NK-92 treated with Interleukin-12 subunit alpha and Interleukin-12 subunit beta, amount 100 ng/mL, for 24 hours (cell line): ENCODE data around the gene SPATA3.
"Not testable (repeated sequence)": the region's sequence is repeated elsewhere in the genome, so short reads cannot be mapped to it uniquely, and the experiment has no call there.

ENCODE experiments used
- DNase-seq: peaks from one replicate; lab custom pipeline; 2025; lab: John Stamatoyannopoulos, UW

Gene SPATA3

DNA sequence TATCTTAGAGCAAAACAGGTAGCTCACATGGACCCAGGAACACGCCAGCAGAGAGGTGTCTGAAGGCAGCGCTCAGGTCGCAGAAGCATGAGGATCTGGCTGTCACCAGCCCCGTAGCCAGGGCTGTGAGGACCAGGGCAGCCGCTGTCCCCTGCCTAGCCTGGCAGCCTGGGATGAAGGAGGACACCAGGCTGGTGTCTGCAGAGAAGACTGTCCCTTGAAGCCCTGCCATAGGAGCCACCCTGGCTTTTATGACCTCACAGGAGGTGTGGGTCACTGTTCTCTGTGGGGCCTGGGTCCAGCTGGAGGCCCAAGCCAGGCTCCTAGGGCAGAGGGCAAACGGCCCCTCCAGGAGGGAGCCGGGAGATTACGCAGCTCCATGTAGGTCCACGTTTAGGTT lies at the start of gene SPATA3:
SPATA3 (plus strand) TSS at position 301 of the 400 bp plus-strand sequence. CDS start 113 bp downstream, outside the sequence.
- DNase-seq: no peak

DNA sequence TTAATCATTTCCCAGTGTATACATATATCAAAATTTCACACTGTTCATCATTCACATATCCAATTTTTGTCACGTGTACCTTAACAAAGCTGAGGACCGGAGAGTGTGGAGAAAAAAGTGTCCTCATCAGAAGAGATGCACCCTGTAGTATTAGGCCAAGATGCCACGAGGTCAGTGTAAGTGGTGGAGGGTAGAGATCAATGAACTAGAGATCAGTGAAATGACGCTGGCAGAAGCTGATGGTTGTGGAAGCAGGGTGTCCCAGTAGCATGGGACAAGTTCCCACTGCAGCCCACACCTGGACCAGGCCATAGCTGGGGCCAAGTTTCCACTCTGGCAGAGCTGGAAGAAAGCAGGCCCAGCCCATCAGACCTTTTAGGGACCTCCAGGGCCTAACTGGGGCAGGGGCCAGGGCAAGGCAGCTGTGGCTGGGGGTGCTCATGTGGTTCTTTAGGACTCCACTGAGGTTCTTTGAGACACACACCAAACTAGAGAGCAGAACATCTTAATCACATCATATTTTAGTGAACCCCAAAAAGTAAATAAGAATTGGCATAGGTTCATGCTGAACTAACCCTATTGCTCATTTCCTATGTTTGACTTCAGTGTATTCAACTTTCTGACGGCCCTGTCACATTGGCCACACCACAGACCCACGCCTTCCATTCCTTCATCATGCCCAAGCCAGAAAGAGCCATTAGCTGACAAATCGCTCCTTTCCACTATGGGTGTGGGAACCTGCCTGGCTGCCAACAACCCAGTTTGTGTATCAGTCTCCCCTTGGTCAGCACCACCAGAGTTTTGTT lies 49.3 kb upstream of the SPATA3 start:
- no peak for DNase-seq

DNA sequence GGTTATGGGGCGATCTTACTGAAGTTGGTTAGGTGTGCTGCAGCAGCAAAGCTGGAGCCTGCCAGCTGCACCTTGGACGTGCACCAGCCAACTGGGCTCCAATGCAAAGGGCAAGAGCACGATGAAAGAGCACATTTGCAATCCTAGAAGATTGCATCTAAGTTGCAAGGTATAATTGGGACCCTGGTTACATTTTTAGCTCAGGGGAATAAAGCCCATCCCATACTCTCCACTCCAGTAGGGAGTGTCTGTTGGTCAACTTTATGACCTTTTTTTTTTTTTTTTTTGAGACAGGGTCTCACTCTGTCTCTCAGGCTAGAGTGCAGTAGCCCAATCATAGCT lies 48.7 kb upstream of the SPATA3 start:
- DNase-seq: no peak

DNA sequence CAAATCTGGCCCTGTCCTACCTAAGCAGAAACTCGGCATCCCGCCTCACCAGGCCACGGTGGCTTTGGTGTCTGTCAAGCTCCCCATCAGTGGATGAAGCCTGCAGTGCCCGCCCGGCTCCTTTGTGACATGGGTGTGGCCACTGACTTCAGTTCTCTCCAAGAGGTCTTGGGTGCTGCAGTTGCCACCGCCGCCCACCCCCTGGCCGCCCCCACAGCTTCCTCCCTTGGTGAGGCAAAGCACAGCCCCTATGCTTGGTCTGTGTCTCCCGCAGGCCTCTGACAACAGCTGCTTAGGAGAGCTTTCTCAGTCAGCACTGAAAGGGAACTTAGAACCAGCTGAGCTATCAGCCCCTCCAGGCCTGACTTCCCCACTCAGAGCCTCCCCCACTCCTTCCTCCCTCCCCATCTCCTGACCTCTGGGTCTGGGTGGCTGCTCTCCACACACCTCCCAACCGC lies 48.0 kb upstream of the SPATA3 start:
- DNase-seq: no peak

DNA sequence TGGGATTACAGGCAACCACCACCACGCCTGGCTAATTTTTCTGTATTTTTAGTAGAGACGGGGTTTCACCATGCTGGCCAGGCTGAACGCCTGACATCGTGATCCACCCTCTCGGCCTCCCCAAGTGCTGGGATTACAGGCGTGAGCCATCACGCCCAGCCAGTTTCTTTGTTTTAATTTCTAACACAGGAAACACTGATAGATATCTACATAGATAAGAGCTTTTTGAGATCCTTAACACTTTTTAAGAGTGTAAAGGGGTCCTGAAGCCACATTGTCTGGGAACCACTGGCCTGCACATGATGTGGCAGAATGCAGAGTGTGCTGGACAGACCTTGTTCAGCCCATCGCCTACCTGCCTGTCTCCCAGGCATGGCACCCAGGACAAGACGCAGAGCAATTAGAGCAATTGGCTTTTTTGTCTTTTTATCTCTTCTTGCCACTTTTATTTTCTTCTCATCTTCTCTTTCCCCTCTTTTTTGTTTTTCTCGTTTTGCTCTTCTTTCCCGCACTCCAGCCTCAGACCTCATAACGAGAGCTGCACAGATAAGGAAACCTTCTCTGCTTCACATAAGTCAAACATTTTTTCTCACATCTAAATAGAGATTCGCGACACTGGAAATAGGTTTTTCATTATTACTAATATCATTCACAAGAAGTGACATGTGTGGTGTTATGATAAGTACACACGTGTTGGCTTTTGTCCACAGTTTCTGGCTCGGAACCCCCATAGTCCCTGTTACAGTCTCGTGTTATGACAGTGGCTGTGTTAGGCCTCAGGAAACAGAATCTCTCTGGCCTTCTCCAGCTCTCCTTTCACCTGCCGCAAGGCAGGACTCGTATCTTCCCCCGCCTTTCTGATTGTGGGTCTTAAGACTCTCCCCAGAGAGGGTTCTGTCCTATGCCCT lies 45.7 kb upstream of the SPATA3 start:
- no peak for DNase-seq

DNA sequence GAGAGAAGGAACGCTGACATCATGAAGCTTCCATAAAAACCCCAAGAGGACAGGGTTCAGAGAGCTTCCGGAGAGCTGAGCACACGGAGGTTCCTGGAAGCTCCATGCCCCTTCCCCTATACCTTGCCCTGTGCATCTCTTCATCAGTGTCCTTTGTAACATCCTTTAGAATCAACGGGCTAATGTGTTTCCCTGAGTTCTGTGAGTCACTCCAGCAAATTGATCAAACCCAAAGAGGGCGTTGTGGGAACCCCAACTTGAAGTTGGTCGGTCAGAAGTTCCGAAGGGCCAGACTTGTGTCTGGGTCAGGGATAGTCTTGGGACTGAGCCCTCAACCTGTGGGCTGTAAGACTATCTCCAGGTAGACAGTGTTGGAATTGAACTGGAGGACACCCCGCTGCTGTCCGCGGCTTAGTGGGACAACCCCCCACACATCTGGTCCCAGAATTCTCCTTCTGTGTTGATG lies 45.0 kb upstream of the SPATA3 start:
- no peak for DNase-seq

DNA sequence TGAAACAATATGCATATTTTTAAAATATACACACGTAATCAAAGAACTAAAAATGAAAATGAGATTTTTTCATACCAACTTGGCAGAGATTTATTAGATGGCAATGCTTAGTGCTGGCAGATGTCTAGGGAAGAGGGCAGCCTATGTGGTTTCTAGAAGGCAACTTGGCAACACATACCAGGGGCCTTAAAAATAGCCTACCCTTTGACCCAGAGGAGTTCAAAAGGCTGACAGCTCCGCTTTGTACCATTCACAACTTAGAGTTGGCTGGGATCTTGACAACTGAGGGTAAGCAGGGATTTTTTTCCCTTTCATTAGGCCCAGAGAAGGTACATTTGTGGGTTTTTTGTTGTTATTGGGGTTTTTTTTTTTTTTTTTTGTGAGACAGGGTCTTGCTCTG lies 44.5 kb upstream of the SPATA3 start:
- no peak for DNase-seq

DNA sequence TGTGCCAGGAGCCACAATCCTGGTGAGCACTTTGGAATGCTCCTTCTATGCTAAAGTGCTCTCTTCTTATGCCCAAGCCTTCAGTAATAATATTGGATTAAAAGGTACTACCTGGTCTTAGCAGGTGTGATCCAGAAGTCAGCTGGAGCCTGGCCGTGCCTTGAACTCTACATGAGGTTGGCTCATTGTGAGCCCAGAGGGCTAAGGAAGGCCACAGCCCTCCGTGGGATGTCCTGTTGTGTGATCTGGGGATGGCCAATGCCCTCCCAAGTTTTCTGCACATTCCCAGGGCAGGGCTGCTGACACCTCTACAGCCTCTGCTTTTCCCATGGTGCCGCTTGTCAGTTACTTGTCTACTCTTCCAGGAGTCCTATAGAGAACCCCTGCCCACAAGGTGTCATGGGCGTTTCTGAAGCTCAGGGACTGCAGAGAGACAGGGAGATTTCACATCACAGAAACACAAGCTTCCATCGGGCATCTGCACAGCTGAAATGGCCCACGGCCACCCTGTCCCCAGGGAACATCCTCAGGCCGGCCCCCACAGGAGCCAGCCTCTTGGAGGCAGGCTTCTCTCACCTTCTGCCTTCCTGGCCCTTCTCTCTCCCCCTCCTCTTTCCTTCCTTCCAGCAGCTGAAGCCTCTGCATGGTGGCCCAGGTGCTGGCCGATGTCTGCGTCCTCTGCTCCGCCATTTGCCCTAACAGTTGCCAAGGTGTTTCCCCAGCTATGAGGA lies 43.5 kb upstream of the SPATA3 start:
- DNase-seq: no peak

DNA sequence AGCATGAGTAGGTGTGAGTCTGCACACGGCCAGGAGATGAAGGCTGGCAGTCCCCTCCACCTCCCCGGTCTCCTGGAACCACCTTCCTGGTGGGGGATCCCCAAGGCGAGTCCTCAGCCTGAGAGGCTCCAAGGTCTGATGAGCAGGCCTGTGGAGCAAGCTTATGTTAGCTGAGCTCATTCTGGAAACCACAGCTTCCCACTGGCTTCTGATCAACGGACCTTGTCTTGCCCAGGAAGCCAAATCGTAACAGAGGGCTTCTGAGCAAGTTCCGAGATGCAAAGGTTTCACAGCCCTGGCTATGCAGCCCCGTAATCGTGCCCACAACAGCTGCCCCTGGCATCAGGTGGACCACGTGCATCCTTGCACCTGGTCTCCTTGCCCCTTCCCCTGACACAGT lies 42.1 kb upstream of the SPATA3 start:
- no peak for DNase-seq

DNA sequence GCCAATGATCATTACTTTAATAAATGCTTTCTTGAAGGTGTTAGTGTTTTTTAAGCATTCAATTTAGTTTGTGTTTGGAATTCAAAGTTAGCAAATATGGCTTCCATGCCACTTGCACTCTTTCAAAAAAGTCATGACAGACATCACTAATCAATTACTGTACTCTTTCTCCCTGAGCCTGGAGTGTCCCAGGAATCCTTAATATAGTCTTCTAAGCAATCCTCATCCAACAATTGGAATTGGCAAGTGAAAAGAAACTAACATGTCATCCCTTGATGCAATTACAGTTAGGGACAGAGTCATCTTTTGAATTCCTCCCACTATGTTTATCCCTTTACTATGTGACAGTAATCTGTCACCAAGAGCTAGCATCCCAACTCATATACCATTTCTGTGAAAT lies 41.2 kb upstream of the SPATA3 start:
- no peak for DNase-seq

DNA sequence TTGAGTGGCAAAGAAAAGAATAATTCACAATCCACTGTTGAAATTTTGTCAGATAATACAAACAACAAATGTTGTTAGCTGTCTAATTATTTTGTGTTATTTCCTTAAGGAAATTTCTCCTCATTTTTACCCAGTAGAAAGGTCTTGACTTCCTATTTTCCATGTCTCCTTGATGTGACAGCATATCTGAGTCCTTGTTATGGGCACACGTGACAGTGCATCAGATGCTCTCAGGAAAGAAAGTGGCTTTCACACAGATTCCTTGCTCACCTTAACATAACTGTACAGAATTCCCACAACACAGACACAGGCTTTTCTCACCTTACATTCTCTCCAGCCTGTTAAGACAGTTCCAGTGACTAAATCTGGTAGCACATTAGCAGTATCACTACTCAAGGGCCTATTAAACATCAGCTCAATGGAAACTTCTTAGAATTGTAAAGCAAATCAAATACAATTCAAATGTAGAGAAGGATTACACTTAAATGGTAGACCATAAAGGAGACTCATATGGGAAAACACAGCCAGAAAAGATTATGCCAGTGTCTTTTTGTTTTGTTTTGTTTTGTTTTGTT lies 40.7 kb upstream of the SPATA3 start:
- DNase-seq: no peak

DNA sequence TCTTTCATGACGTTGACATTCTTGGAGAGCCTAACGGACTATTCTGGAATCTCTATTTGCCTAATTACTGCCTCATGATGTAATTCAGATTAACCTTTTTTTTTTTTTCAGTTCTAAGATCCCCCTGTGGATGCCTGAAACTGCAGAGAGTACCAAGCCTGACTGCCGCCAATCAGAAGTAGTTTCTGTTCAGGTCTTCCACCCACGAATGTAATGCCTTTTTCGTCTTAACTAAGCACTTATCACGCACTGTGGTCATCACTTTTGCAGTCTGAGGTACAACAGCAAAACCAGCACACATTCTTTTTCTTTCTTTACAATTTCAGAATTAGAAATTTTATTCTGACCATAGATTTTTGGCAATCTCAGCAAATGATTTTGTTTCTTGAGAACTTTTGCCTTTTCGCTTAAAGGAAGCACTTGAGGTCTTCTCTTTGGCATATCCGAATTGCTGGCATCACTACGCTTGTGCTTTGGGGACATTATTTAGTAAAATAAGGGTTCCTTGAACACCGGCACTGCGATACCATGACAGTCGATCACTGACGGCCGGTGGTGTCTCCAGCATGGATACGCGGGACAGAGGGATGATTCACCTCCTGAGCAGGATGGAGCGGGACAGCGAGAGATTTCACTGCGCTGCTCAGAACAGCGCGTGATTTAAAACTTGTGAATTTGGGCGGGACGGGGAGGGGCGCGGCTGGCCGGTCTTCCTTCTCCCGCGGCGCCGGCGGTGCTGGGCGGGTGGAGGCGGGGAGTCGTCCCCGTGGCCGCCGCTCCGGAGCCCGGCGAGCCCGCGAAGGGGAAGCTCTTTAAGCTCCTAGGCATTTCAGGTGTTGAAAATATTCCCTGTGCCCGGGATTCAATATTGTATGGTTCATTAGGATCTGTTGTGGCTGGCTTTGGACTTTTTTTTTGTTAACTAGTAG lies 38.8 kb upstream of the SPATA3 start:
- peak; percentile 47 for DNase-seq

DNA sequence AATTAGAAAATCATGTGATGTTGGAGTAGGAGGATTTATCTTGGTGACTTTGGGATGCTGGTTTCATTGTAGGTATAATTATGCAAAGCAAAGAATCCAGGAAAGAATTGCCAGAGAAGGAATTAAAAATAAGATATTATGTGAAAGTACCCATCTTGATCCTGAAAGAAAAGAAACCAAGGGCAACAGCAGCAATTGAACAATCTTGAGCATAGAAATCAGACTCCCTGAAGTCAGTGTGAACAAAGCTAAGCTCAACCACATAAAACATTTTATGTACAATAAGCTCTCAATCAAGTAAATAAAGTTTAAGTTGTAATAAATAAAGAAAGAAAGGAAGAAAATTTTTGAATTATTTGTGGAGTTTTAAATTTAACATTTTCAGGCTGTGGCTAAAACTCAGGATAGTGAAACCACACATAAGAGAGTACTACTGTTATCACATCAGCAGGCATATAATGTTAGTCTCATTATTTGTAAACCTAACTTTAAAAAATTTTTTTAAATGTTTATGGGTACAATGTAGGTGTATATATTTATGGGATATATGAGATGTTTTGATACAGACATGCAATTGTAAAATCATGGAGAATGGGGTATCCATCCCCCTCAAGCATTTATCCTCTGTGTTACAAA lies 38.0 kb upstream of the SPATA3 start:
- no peak for DNase-seq

DNA sequence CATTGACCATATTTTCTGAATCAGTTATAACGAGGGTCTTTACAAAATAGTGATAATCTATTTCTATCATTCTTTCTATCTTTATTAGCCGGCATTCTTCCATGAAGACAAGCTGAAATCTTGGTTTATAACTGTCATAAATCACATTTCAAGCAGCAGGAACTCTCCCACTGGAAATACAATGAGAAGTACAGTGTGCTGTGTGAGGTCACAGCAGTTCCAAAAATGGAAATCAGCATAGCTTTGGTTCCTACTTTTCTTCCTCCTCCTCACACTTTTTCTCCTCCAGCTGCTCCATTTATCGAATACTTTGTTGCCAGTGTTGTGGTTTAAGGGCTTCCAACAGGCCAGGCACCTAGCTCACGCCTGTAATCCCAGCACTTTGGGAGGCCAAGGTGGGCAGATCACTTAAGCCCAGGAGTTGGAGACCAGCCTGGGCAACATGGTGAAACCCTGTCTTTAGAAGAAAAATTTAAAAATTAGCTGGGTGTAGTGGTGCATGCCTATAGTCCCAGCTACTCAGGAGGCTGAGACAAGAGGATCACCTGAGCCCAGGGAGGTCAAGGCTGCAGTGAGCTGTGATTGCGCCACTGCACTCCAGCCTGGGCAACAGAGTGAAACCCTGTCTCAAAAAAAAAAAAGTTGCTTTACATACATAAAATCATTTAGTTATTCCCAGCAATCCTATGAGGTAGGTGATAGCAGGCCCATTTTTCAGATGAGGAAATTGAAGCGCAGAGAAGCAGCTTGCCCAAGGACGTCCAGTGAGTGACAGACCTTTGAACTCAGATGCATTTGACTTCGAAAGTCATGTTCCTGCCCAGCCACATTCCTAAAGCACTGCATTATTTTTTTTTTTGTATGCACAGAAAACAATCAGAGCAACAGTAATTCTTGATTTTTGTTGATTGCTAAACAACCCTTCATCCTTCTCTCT lies 36.8 kb upstream of the SPATA3 start:
- no peak for DNase-seq

DNA sequence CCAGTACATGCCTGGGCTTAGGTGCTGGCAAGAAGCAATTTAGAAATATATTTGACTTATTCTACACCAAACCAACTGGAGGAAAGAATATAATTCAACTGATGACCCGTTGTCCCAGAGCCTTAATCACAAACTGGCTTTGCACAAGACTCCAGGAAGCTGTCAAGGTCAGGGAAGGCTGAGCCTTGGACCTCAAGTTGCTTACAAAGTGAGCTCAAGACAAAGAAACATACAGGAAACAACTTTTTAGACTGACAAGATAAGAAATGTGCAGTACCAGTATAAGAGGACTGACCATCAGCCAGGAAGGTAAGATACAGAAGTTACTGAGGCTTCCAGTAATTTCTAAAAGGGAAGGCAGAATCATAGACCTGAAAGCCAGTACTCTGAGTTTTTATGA lies 35.9 kb upstream of the SPATA3 start:
- DNase-seq: no peak

DNA sequence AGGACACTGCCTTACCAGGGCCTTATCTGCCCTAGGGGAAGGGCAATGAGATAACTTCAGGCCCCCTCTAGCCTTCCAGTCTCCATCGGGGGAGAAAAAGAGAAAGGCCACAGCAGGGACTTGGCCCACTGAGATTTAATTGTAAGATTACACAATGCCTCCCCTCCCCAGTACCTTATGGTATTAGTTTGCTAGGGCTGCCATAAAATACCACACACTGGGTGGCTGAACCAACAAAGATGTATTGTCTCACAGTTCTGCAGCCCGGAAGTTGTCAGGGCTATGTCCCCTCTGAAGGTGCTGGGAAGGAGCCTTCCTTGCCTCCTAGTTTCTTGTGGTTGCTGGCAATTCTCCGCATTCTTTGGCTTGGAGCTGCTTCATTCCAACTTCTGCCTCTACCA lies 34.8 kb upstream of the SPATA3 start:
- no peak for DNase-seq

DNA sequence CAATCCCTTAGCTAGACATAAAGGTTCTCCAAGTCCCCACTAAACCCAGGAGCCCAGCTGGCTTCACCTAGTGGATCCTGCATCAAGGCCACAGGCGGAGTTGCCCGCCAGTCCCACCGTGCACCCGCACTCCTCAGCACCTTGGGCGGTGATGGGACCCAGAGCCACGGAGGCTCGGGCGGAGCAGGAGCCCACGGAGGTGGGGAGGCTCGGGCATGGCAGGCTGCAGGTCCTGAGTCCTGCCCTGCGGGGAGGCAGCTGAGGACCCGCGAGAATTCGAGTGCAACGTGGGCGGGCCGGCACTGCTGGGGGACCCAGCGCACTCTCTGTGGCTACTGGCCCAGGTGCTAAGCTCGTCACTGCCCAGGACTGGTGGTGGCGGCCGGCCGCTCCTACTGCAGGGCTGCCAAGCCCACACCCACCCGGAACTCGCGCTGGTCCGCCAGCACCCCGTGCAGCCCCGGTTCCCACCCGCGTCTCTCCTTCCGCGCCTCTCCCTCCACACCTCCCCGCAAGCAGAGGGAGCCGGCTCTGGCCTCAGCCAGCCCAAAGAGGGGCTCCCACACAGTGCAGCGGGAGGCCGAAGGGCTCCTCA lies 31.7 kb upstream of the SPATA3 start:
- DNase-seq: no peak

DNA sequence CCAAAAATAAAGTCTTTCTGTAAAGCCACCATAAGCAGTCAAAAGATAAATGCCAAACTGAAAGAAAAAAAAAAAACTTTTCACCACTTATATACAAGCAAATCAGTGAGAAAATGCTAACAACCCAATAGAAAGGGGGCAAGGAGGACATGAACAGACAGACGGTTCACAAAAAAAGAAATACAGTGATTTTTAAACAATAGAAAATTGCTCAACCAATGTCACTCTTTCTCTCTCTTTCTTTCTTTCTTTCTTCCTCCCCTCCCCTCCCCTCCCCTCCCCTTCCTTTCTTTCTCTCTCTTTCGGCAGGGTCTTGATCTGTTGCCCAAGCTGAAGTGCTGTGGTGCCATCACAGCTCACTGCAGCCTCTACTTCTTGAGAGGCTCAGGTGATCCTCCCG lies 28.8 kb upstream of the SPATA3 start:
- no peak for DNase-seq

DNA sequence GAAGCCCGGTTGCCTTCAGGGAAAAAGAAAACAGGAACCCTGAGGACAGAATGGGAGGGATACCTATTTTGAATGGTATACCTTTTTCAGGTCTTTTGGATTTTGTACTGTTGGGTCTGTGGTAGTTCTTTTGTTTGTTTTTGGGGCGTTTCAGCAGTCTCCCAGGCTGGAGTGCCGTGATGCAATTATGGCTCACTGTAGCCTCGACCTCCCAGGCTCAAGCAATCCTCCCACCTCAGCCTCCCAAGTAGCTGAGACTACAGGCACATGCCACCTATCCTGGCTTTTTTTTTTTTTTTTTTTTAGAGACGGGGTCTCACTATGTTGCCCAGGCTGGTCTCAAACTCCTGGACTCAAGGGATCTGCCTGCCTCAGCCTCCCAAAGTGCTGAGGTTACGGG lies 27.6 kb upstream of the SPATA3 start:
- not testable (repeated sequence) for DNase-seq
